ENCODE measurements around the gene DEPDC5. TPM values are rescaled to one million over a fixed set of nuclear protein-coding genes. Genes with fewer than 3 reads are reported as not detected.

The DEPDC5 gene
- total RNA-seq, 1 donor from 2014 or later, result 13.0 TPM

DNA sequence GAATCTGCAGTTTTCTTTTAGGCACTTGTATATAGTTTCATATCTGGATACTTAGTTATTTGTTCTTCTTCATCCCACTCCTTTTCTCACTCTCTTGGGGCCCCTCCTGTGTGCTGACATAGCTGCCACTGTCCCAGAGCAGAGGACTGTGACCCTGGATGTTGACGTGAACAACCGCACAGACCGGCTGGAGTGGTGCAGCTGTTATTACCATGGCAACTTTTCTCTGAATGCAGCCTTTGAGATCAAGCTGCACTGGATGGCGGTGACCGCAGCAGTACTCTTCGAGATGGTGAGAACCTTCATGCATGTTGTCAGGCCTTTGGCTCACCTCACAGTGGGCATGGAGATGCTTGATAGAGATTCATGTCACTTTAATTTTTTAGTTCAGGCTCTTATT, 139.6 kb downstream of the DEPDC5 start:
- no peak for FAIRE-seq
- no peaks in the 10 kb centered on the region for H3K9me3 ChIP-seq (ENCODE audit: insufficient read depth, low read depth, low read length)
- H3K27ac Mint-ChIP-seq (ENCODE audit: unreplicated experiment), result no peak overlapping the region

GRCh38 chr22:31895411-31896123, 141.7 kb downstream of the DEPDC5 start:
- no peak overlapping the region for H3K4me2 ChIP-seq (ENCODE audit: low read length)
- Mint-ChIP-seq H3K27me3 (ENCODE audit: low read depth, unreplicated experiment) (no peaks in the 10 kb centered on the region), H3K4me1 (ENCODE audit: low read depth, unreplicated experiment) (peaks cover 11% of the 10 kb centered on the region), H3K4me3 (ENCODE audit: unreplicated experiment) (no peak overlapping the region), H3K36me3 (ENCODE audit: low read depth, unreplicated experiment) (no peaks in the 10 kb centered on the region), H3K27ac (ENCODE audit: unreplicated experiment) (no peak overlapping the region), H3K9me3 (ENCODE audit: unreplicated experiment) (no peaks in the 10 kb centered on the region)
- TF ChIP-seq, protein P1, sequence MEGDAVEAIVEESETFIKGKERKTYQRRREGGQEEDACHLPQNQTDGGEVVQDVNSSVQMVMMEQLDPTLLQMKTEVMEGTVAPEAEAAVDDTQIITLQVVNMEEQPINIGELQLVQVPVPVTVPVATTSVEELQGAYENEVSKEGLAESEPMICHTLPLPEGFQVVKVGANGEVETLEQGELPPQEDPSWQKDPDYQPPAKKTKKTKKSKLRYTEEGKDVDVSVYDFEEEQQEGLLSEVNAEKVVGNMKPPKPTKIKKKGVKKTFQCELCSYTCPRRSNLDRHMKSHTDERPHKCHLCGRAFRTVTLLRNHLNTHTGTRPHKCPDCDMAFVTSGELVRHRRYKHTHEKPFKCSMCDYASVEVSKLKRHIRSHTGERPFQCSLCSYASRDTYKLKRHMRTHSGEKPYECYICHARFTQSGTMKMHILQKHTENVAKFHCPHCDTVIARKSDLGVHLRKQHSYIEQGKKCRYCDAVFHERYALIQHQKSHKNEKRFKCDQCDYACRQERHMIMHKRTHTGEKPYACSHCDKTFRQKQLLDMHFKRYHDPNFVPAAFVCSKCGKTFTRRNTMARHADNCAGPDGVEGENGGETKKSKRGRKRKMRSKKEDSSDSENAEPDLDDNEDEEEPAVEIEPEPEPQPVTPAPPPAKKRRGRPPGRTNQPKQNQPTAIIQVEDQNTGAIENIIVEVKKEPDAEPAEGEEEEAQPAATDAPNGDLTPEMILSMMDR (IDR thresholded peaks at IDR 0.05; ENCODE audit: insufficient read depth, low read depth, low read length), result no peak
- no peak for TF ChIP-seq EZH2 (IDR thresholded peaks at IDR 0.05; ENCODE audit: insufficient read depth, low read length)
- no peak overlapping the region for H3K9ac ChIP-seq (ENCODE audit: low read length)
- no peaks in the 10 kb centered on the region for H3K9me3 ChIP-seq (ENCODE audit: insufficient read depth, low read depth, low read length)
- DNase-seq (ENCODE audit: low read depth) (no peak), FAIRE-seq (no peak)
- H3K27me3 ChIP-seq (ENCODE audit: insufficient read depth, low read length), result no peaks in the 10 kb centered on the region
- H4K20me1 ChIP-seq (ENCODE audit: insufficient read depth, low read length), result no peaks in the 10 kb centered on the region
- H3K36me3 ChIP-seq (ENCODE audit: insufficient read depth, low read length), result peaks cover 3% of the 10 kb centered on the region
- no peak overlapping the region for H2AFZ ChIP-seq (ENCODE audit: low read depth, low read length)
- no peak overlapping the region for H3K4me3 ChIP-seq (ENCODE audit: insufficient read depth, low read depth, low read length)
- H3K27ac ChIP-seq (ENCODE audit: low read depth, low read length), result no peak overlapping the region
- H3K4me1 ChIP-seq (ENCODE audit: insufficient read depth, low read length), result peaks cover 6% of the 10 kb centered on the region
- no peaks in the 10 kb centered on the region for H3K79me2 ChIP-seq (ENCODE audit: insufficient read depth, low read length)

More for the DNA sequence above, 139.6 kb downstream of the DEPDC5 start:
- H3K27me3 ChIP-seq (ENCODE audit: insufficient read depth, low read length), result no peaks in the 10 kb centered on the region
- no peak overlapping the region for H2AFZ ChIP-seq (ENCODE audit: low read depth, low read length)
- H3K79me2 ChIP-seq (ENCODE audit: insufficient read depth, low read length), result no peaks in the 10 kb centered on the region
- Mint-ChIP-seq H3K4me1 (ENCODE audit: low read depth, unreplicated experiment) (peaks cover 10% of the 10 kb centered on the region), H3K27me3 (ENCODE audit: low read depth, unreplicated experiment) (no peaks in the 10 kb centered on the region), H3K36me3 (ENCODE audit: low read depth, unreplicated experiment) (no peaks in the 10 kb centered on the region), H3K9me3 (ENCODE audit: unreplicated experiment) (no peaks in the 10 kb centered on the region), H3K4me3 (ENCODE audit: unreplicated experiment) (no peak overlapping the region)
- H3K4me3 ChIP-seq (ENCODE audit: insufficient read depth, low read depth, low read length), result no peak overlapping the region
- H3K4me2 ChIP-seq (ENCODE audit: low read length), result no peak overlapping the region
- H3K9ac ChIP-seq (ENCODE audit: low read length), result no peak overlapping the region
- TF ChIP-seq, protein P1 (IDR thresholded peaks at IDR 0.05; ENCODE audit: insufficient read depth, low read depth, low read length), result no peak
- TF ChIP-seq EZH2 (IDR thresholded peaks at IDR 0.05; ENCODE audit: insufficient read depth, low read length), result no peak
- H3K4me1 ChIP-seq (ENCODE audit: insufficient read depth, low read length), result peaks cover 6% of the 10 kb centered on the region
- H3K27ac ChIP-seq (ENCODE audit: low read depth, low read length), result no peak overlapping the region
- no peaks in the 10 kb centered on the region for H4K20me1 ChIP-seq (ENCODE audit: insufficient read depth, low read length)
- DNase-seq (ENCODE audit: low read depth), result no peak
- peaks cover 3% of the 10 kb centered on the region for H3K36me3 ChIP-seq (ENCODE audit: insufficient read depth, low read length)

- TF ChIP-seq, protein P1 (IDR thresholded peaks at IDR 0.05; ENCODE audit: insufficient read depth, low read depth, low read length), result no peak
- no peak for TF ChIP-seq EZH2 (IDR thresholded peaks at IDR 0.05; ENCODE audit: insufficient read depth, low read length)
- H3K36me3 ChIP-seq (ENCODE audit: insufficient read depth, low read length), result peaks cover 3% of the 10 kb centered on the region
- H3K27me3 Mint-ChIP-seq (ENCODE audit: low read depth, unreplicated experiment), result no peaks in the 10 kb centered on the region
- DNase-seq (ENCODE audit: low read depth) (no peak), FAIRE-seq (no peak)
- H3K4me3 ChIP-seq (ENCODE audit: insufficient read depth, low read depth, low read length), result no peak overlapping the region
- no peaks in the 10 kb centered on the region for H3K27me3 ChIP-seq (ENCODE audit: insufficient read depth, low read length)
- H3K27ac Mint-ChIP-seq (ENCODE audit: unreplicated experiment), result no peak overlapping the region
- no peak overlapping the region for H3K27ac ChIP-seq (ENCODE audit: low read depth, low read length)
- no peaks in the 10 kb centered on the region for H3K36me3 Mint-ChIP-seq (ENCODE audit: low read depth, unreplicated experiment)
- H2AFZ ChIP-seq (ENCODE audit: low read depth, low read length), result no peak overlapping the region
- peaks cover 7% of the 10 kb centered on the region for H3K4me1 Mint-ChIP-seq (ENCODE audit: low read depth, unreplicated experiment)
- peaks cover 3% of the 10 kb centered on the region for H3K4me1 ChIP-seq (ENCODE audit: insufficient read depth, low read length)
- no peak overlapping the region for H3K9ac ChIP-seq (ENCODE audit: low read length)
- H4K20me1 ChIP-seq (ENCODE audit: insufficient read depth, low read length), result no peaks in the 10 kb centered on the region
- H3K9me3 Mint-ChIP-seq (ENCODE audit: unreplicated experiment), result no peaks in the 10 kb centered on the region
- H3K79me2 ChIP-seq (ENCODE audit: insufficient read depth, low read length), result no peaks in the 10 kb centered on the region
- no peak overlapping the region for H3K4me3 Mint-ChIP-seq (ENCODE audit: unreplicated experiment)
- no peak overlapping the region for H3K4me2 ChIP-seq (ENCODE audit: low read length)
- no peaks in the 10 kb centered on the region for H3K9me3 ChIP-seq (ENCODE audit: insufficient read depth, low read depth, low read length)
Observed at GRCh38 chr22:31896472-31896871, 142.7 kb downstream of the DEPDC5 start.
